ENCODE data around the gene LRRC61.
A peak's percentile ranks its signal among the peaks of the same experiment; 100 is the strongest.
"Not testable (repeated sequence)": the region's sequence is repeated elsewhere in the genome, so short reads cannot be mapped to it uniquely, and the experiment has no call there.

LRRC61 gene

GRCh38 chr7:150308575-150308974 lies 14.6 kb upstream of the LRRC61 start:
- no peak for DNase-seq

- no peak for DNase-seq
Observed at GRCh38 chr7:150311146-150311545, 12.0 kb upstream of the LRRC61 start.

GRCh38 chr7:150311711-150312110 lies 11.4 kb upstream of the LRRC61 start:
- DNase-seq = no peak

DNA sequence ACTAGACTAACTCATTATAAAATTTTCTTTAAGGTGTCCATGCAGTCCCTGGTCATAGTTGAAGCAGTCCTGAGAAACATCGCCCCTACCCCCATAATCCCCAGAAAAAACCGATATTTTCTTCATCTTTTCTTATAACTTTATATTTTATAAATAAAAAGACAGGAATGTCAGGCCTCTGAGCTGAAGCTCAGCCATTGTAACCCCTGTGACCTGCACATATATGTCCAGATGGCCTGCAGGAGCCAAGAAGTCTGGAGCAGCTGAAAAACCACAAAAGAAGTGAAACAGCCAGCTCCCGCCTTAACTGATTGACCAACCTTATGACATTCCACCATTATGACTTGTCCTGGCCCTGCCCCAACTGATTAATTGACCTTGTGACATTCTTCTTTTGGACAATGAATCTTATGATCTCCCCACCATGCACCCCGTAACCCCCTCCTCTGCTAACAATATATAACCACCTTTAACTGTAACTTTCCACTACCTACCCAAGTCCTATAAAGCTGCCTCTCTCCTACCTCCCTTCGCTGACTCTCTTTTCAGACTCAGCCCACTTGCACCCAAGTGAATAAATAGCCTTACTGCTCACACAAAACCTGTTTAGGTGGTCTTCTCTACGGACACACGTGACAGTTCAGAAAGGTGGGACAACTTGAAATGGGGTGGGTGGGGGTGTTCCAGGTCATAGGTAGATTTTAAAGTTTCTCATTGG lies 10.3 kb upstream of the LRRC61 start:
- peak; percentile 74 for DNase-seq

DNA sequence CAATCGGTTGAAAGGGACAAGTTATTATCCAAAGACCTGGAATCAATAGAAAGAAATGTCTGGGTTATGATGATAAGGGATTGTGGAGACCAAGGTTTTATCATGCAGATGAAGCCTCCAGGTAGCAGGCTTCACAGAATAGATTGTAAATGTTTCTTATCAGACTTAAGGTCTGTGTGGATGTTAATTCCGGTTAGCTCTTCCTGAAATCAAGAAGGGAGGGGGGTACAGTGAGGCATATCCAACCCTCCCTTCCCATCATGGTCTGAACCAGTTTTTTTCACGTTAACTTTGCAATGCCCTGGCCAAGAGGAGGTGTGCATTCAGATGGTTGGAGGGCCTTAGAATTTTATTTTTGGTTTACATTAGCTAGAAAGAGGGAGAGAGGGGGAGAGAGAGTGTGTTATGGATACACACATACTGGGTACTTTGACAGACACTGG lies 9.8 kb upstream of the LRRC61 start:
- no peak for DNase-seq

GRCh38 chr7:150313870-150314269 lies 9.3 kb upstream of the LRRC61 start:
- DNase-seq = no peak

- no peak for DNase-seq
Observed at GRCh38 chr7:150314639-150315239, 8.4 kb upstream of the LRRC61 start.

- not testable (repeated sequence) for DNase-seq
Observed at GRCh38 chr7:150316987-150317386, 6.2 kb upstream of the LRRC61 start.

GRCh38 chr7:150317748-150318444 lies 5.3 kb upstream of the LRRC61 start:
- DNase-seq = no peak

- DNase-seq = no peak
Observed at GRCh38 chr7:150321788-150322113, 1.4 kb upstream of the LRRC61 start.

- DNase-seq = peak; percentile 79
Observed at GRCh38 chr7:150322114-150322832, 882 bp upstream of the LRRC61 start.

DNA sequence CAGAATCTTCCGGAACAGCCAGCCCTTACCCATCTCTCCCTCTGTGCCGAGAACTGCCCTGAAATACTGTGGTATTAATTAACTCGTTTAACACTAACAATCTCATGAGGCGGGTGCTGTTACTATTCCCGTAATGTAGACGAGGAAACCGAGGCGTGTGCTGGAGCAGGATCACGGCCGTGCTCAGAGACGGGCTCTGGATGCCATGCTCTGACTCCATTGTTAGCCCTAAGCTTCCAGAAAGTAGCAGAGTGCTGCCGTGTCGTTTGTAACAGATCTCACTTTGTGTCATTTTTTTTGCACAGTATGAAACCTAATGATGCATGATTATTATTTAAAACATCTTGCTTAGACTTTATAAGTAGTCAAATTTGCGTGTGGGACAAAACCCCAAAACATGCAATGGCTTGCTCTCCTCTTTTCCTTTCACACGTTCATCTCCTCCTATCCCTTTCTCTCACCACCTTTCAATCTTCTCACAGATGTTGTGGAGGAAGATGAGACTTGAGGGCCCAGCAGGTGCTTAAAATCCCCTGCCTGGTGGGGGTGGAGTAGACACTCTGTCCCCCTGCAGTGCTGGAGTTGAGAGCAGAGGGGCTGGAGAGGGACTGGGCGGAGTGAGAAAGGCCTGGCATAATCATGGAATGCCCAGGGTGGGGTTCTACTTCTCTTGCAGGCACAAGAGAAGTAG lies 672 bp downstream of the LRRC61 start:
- no peak for DNase-seq

DNA sequence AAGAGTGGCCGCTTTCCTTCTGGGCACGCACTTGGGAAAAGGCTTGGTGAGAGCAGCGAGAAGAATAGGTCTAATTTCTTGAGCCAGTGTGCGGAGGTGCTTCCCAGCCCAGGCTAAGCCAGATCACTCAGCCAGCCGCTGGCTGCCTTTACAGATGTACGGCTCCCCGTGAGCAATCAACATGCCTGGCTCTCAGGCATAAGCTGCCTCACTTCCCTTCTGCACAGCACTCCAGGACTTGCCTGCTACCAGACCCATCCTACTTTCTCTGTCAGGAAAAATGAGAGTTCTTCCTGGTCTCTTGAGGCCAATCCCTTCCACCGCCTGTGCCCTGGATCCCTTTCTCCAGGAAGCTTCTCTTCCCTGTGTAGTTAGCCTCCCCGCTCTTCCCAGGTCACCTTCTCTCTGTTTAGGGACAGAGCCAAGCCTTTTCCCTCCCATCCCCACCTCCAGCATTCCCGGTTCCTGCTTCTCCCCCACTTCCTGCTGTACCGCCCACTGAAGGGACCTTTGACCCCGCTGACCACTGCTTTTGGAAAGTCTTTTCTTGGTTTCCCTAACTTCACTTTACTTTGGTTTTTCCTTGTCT lies 1.3 kb downstream of the LRRC61 start:
- DNase-seq = peak; percentile 42

GRCh38 chr7:150325110-150325611 lies 2.0 kb downstream of the LRRC61 start:
- DNase-seq = no peak

GRCh38 chr7:150325901-150326300 lies 2.7 kb downstream of the LRRC61 start:
- no peak for DNase-seq

- no peak for DNase-seq
Observed at GRCh38 chr7:150326657-150327268, 3.6 kb downstream of the LRRC61 start.

DNA sequence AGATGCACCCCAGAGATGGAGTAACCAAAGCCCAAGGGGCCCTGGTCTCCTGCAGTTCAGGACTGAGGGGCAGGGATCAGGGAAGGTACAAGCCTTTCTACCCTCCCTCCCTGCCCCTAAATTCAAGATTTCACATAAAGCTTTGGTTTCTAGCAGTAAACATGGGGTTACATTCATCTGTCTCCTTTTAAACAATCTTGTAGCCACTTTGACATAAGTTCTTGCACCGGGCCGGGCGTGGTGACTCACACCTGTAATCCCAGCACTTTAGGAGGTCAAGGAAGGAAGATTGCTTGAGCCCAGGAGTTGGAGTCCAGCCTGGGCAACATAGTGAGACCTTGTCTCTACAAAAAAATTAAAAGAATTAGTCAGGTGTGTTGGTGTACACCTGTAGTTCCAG lies 4.2 kb downstream of the LRRC61 start:
- no peak for DNase-seq

DNA sequence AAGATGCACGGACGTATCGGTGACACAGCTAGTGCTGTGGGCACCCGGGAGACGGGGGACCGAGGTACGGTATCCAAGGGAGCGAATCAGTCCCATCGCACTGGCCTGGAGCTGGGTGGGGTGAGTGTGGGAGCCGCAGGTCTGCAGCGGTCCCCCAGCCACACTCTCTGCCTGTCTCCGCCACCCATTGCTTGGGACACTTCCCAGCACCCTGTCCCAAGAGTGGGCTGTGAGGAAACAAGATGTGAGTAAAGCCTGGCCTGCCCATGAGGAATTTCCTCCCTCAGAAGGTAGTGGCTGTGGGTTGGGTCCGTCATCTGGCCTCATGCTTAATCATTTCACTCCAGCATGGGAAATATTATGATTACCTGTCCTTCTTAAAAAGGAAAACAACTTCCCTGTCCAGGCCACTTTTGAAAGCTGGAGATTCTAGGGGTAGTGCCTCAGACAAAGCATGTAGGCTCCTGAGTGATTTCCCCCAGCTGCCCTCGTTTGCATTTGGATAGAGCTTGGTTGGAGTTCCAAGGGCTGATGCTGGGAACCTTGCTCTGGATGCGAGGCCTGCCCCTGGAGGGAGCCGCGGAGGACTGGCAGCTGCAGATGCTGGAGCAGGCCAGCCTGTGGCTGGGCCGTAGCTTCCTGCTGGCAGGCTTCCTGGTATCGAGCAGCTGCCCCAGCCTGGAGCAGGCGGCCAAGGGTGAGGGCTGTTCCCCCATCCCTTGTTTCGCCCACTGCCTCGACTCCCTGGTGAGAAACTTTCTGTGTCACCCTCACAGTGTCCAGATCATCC lies 6.4 kb downstream of the LRRC61 start:
- DNase-seq = no peak

DNA sequence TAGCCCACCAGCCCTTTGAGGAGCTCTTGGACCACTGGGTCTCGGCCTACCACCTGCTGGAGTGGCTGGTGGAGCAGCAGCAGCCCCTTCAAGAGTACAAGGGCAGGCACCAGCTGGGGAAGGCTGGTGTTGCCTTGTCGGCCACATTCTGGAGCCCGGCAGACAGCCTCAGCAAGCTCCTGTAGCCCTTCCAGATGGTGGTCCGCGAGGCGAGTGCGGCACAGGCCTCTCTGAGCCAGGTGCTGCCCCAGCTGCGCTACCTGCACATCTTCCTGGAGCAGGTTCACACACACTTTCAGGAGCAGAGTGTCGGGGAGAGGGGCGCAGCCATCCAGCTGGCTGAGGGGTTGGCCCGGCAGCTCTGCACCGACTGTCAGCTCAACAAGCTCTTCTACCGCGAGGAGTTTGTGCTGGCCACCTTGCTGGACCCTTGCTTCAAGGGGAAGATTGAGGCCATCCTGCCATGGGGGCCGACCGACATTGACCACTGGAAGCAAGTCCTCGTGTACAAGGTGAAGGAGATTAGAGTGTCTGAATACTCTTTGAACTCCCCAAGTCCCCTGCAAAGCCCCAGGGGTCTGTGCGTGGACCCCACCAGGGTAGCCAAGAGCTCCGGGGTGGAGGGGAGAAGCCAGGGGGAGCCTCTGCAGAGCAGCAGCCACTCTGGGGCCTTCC lies 7.2 kb downstream of the LRRC61 start:
- no peak for DNase-seq

GRCh38 chr7:150332852-150333635 lies 9.9 kb downstream of the LRRC61 start:
- DNase-seq = no peak
